HFF-Myc (cell line): Measurements from ENCODE around the gene SLC13A4.

Experiments used
- DNase-seq: peaks from one replicate; pipeline ENCODE4 v3.0.0-alpha.2; 2011; ENCODE audit warnings: low read depth; ENCODE audit errors: extremely low read depth
- H3K4me3 ChIP-seq: replicated peaks from 2 replicates; pipeline ENCODE4 v1.5.1; 2011; ENCODE audit warnings: low read depth, mild to moderate bottlenecking, control low read depth, low read length
- CTCF ChIP-seq: IDR thresholded peaks from 2 replicates; pipeline ENCODE4 v1.5.1; 2012; ENCODE audit warnings: mild to moderate bottlenecking, low read depth, low read length, control low read depth; ENCODE audit errors: missing control alignments

SLC13A4 gene

GRCh38 chr7:135687466-135687865 is 40.5 kb downstream of the SLC13A4 start:
- no peak for TF ChIP-seq CTCF
- DNase-seq: no peak
- no peak overlapping the region for H3K4me3 ChIP-seq

- H3K4me3 ChIP-seq: no peak overlapping the region
- DNase-seq: no peak
- no peak for TF ChIP-seq CTCF
These were observed 42.5 kb downstream of the SLC13A4 start for GRCh38 chr7:135685306-135686084.

GRCh38 chr7:135684699-135685098 is 43.3 kb downstream of the SLC13A4 start:
- H3K4me3 ChIP-seq: no peak overlapping the region
- TF ChIP-seq CTCF: no peak
- DNase-seq: no peak

GRCh38 chr7:135684136-135684535 is 43.9 kb downstream of the SLC13A4 start:
- H3K4me3 ChIP-seq: no peak overlapping the region
- TF ChIP-seq CTCF: no peak
- DNase-seq: no peak

GRCh38 chr7:135683609-135684008 is 44.4 kb downstream of the SLC13A4 start:
- H3K4me3 ChIP-seq: no peak overlapping the region
- no peak for TF ChIP-seq CTCF
- no peak for DNase-seq

- H3K4me3 ChIP-seq: no peak overlapping the region
- no peak for DNase-seq
- TF ChIP-seq CTCF: no peak
These were observed 45.8 kb downstream of the SLC13A4 start for GRCh38 chr7:135682191-135682590.

GRCh38 chr7:135681762-135682161 is 46.2 kb downstream of the SLC13A4 start:
- no peak overlapping the region for H3K4me3 ChIP-seq
- DNase-seq: no peak
- TF ChIP-seq CTCF: no peak
